ENCODE data around the gene PAPPA.

DNA sequence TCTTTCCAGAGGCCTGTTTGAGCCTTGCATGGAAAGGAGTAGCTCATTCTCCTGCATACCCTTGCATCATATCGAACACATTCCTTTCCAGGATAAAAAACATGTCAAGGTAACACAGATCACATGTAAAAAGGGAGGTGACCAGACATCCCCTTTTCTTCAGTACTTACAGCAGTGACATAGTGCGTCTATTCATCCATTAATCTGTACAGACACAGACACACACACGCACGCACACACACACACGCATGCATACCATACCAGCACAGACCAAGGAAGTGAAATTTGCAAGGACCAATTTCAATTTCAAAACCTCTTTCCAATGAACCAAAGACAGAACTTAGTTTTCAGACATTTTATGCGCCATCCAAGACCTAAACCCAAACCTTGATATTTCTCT lies 256.0 kb downstream of the PAPPA start:
- TF ChIP-seq CTCF (IDR thresholded peaks at IDR 0.05) (no peak), POLR2A (IDR thresholded peaks at IDR 0.05) (no peak)
